A673 (cell line): ENCODE measurements around the gene EFCAB8. TPM values are rescaled to one million over a fixed set of nuclear protein-coding genes. Genes with fewer than 3 reads are reported as not detected.
A peak's percentile ranks its signal among the peaks of the same experiment; 100 is the strongest.

Source experiments
- BruUV-seq: library from RNA; stranded (reverse); fragments of 400-500 nt; replicated peaks from 2 replicates; lab custom pipeline; 2021; lab: Mats Ljungman, UMichigan
- CTCF ChIA-PET: fragments of 300-600 bp; sonication (Branson Sonifier 250); formaldehyde crosslinking; loops from one replicate; lab custom pipeline; 2022; ENCODE audit warnings: antibody characterized with exemption; lab: Charles Lee
- POLR2A ChIA-PET: fragments of 300-600 bp; sonication (Branson Sonifier 250); formaldehyde crosslinking; loops from one replicate; lab custom pipeline; 2022; ENCODE audit warnings: antibody characterized with exemption; ENCODE audit not compliant: low non-redundant PET; lab: Charles Lee
- DNase-seq: peaks from one replicate; pipeline ENCODE4 v3.0.0-alpha.2; 2015; ENCODE audit warnings: low spot score
- H3K27ac ChIP-seq: fragments of 200-600 bp; sonication (generic); 2 replicates; pipeline ENCODE4 v1.5.1; 2016; ENCODE audit warnings: mixed run types, low read depth, mild to moderate bottlenecking, mixed read lengths, antibody characterized with exemption, low read length; ENCODE audit not compliant: poor library complexity, severe bottlenecking
- H3K27me3 ChIP-seq: fragments of 200-600 bp; sonication (generic); replicated peaks from 2 replicates; pipeline ENCODE4 v1.6.1; 2017; ENCODE audit warnings: mixed run types, low read depth, mild to moderate bottlenecking, mixed read lengths, antibody characterized with exemption, low read length; ENCODE audit not compliant: insufficient read depth, poor library complexity
- H3K36me3 ChIP-seq: fragments of 200-600 bp; sonication (generic); 2 replicates; pipeline ENCODE4 v1.6.1; 2016; ENCODE audit warnings: mixed run types, mild to moderate bottlenecking, mixed read lengths, antibody characterized with exemption, low read length; ENCODE audit not compliant: insufficient read depth, poor library complexity, severe bottlenecking
- H3K4me1 ChIP-seq: fragments of 200-600 bp; sonication (generic); 2 replicates; pipeline ENCODE4 v1.6.1; 2017; ENCODE audit warnings: mixed run types, mild to moderate bottlenecking, mixed read lengths, antibody characterized with exemption, low read length; ENCODE audit not compliant: insufficient read depth, poor library complexity, severe bottlenecking
- H3K4me3 ChIP-seq: fragments of 200-600 bp; sonication (generic); 2 replicates; pipeline ENCODE4 v1.5.1; 2016; ENCODE audit warnings: low read depth, mixed run types, mild to moderate bottlenecking, mixed read lengths, low read length; ENCODE audit not compliant: poor library complexity, severe bottlenecking
- H3K9me3 ChIP-seq: fragments of 200-600 bp; sonication (generic); 2 replicates; pipeline ENCODE4 v1.6.1; 2016; ENCODE audit warnings: mixed run types, low read depth, mild to moderate bottlenecking, mixed read lengths, antibody characterized with exemption, low read length; ENCODE audit not compliant: poor library complexity, severe bottlenecking
- EZH2 ChIP-seq: fragments of 200-600 bp; sonication (generic); IDR thresholded peaks from 2 replicates; pipeline ENCODE4 v1.6.1; 2017; ENCODE audit warnings: borderline replicate concordance, low read depth, mild to moderate bottlenecking, mixed read lengths, antibody characterized with exemption, low read length; ENCODE audit not compliant: poor library complexity, severe bottlenecking
- intact Hi-C: fragments of 100-400 bp; cut with micrococcal nuclease; formaldehyde crosslinking; loops from one replicate; pipeline ENCODE4 v1.10.0; 2022; ENCODE audit not compliant: unreplicated experiment
- total RNA-seq: library from RNA; stranded (reverse); gene quantifications from 2 replicates; pipeline ENCODE4 v1.2.3, GENCODE V29; 2021
- TF ChIP-seq, protein P1 (sequence below): fragments of 300-800, 200-600 bp; sonication (generic); conservative IDR thresholded peaks from 2 replicates; pipeline ENCODE4 v1.5.1; 2017; ENCODE audit warnings: low read depth, mild to moderate bottlenecking, antibody characterized with exemption, low read length, moderate library complexity, mixed read lengths

Gene EFCAB8
- total RNA-seq, 1 experiment from 2014 or later: not detected

DNA sequence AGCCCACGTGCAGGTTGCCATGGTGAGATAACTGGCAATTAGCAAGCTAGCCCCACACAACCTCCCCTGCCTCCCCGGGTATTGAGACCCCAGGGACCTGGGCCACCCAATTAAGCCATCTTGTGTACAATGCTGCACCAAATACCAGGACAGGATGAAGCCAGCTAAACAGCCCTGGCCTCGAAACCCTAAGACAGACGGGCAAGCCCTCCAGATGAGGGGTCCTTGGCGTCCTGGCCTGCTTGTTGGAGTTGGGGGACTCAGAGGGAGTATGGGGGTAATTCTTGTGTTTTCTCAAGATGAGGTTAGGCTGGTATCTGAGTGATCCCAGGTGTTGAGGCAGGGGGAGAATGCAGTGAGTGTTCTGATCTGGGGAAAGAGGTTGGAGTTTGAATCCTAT lies 47.8 kb upstream of the EFCAB8 start:
- Histone ChIP-seq H3K27ac (no peak overlapping the region), H3K36me3 (no peaks in the 10 kb centered on the region), H3K9me3 (no peaks in the 10 kb centered on the region), H3K27me3 (no peaks in the 10 kb centered on the region), H3K4me3 (no peak overlapping the region), H3K4me1 (peaks cover 7% of the 10 kb centered on the region)
- DNase-seq: no peak
- TF ChIP-seq, protein P1, sequence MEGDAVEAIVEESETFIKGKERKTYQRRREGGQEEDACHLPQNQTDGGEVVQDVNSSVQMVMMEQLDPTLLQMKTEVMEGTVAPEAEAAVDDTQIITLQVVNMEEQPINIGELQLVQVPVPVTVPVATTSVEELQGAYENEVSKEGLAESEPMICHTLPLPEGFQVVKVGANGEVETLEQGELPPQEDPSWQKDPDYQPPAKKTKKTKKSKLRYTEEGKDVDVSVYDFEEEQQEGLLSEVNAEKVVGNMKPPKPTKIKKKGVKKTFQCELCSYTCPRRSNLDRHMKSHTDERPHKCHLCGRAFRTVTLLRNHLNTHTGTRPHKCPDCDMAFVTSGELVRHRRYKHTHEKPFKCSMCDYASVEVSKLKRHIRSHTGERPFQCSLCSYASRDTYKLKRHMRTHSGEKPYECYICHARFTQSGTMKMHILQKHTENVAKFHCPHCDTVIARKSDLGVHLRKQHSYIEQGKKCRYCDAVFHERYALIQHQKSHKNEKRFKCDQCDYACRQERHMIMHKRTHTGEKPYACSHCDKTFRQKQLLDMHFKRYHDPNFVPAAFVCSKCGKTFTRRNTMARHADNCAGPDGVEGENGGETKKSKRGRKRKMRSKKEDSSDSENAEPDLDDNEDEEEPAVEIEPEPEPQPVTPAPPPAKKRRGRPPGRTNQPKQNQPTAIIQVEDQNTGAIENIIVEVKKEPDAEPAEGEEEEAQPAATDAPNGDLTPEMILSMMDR: no peak
- TF ChIP-seq EZH2: no peak
- intact Hi-C loops: no loop called here
- POLR2A ChIA-PET: no interaction called here
- CTCF ChIA-PET: no interaction called here
- BruUV-seq: no TSS peak

DNA sequence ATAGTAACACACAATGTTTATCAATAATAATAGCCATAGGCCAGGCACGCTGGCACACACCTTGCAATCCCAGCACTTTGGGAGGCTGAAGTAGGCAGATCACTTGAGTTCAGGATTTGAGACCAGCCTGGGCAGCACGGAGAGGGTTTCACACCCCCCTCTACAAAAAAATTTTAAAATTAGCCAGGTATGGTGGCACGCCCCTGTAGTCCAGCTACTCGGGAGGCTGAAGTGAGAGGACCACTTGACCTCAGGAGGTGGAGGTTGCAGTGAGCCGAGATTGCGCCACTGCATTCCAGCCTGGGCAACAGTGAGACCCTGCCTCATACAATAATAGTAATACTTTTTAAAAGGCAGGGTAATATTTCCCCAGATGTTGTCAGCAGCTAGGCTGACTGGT lies 46.8 kb upstream of the EFCAB8 start:
- DNase-seq: no peak
- Histone ChIP-seq H3K4me1 (peaks cover 7% of the 10 kb centered on the region), H3K36me3 (no peaks in the 10 kb centered on the region), H3K4me3 (no peak overlapping the region), H3K9me3 (no peaks in the 10 kb centered on the region), H3K27me3 (no peaks in the 10 kb centered on the region), H3K27ac (no peak overlapping the region)
- ChIA-PET CTCF (no interaction called here), POLR2A (no interaction called here)
- TF ChIP-seq, protein P1: no peak
- intact Hi-C loops: no loop called here
- no TSS peak for BruUV-seq

DNA sequence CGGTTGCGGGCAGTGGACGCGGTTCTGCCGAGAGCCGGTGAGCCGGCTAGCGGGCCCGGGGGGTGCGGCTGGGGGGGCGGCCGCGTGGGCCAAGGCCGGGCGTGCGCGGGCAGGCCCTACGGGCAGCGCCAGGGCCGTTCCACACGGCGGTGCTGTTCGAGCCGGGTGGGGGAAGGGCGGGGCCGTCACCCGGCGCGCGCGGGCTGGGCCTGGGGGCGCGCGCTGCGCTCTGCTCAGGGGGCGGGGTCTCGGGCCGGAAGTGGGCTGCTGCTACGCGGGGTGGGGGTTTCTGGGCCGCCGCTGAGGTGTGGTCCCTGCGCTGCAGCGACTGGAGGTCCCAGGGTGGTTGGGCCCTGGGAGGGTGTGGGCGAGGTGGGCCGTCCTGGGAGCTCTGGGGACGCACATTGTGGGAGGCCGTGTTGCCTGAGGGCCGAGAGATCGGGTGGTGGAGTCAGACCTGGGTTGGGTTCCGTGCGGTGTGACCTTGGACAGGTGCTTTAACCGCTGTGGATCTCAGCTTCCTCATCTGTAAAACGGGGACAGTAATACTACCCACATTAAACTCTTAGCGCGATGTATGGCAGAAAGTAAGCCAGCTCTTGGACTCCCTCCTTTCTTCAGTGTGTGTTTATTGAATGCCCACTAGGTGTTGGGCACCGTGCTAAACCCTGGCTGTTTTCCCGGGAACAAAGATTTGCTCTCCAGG lies 38.6 kb upstream of the EFCAB8 start:
- peak overlapping the region; percentile 95 for H3K27ac ChIP-seq

More for the DNA sequence above, 38.6 kb upstream of the EFCAB8 start:
- TF ChIP-seq, protein P1: no peak
- no peak for TF ChIP-seq EZH2
- DNase-seq: peak; percentile 79
- CTCF ChIA-PET: interaction anchor here (0.7 kb wide), 2 partner anchors 229 to 923 kb away, joined by 6 to 7 read pairs; no protein-coding TSS in a partner anchor
- TSS peak; percentile 45 for BruUV-seq
- H3K4me3 ChIP-seq: peak overlapping the region; percentile 93
- H3K27me3 ChIP-seq: no peaks in the 10 kb centered on the region
- H3K4me1 ChIP-seq: peaks cover 28% of the 10 kb centered on the region
- H3K9me3 ChIP-seq: no peaks in the 10 kb centered on the region
- POLR2A ChIA-PET: interaction anchor here (0.7 kb wide), 2 partner anchors 32 to 454 kb away, joined by 3 to 7 read pairs; no protein-coding TSS in a partner anchor
- H3K36me3 ChIP-seq: peaks cover 1% of the 10 kb centered on the region
- intact Hi-C loops: loop anchor here (5.0 kb wide), 1 partner anchor 37 kb away; the partner anchor contains the start of gene EFCAB8
